RWPE1 (cell line): ENCODE results near the gene SUGT1.

Source experiments
- CTCF ChIA-PET: fragments of 350-600 bp; sonication (Branson Sonifier 250); formaldehyde crosslinking; extraction: SDS; loops from one replicate; lab custom pipeline; 2021; lab: Yijun Ruan, JAX
- POLR2A ChIA-PET: fragments of 400-600 bp; formaldehyde crosslinking; extraction: SDS; loops from one replicate; lab custom pipeline; 2020; ENCODE audit warnings: antibody characterized with exemption; ENCODE audit not compliant: low non-redundant PET; lab: Yijun Ruan, JAX
- DNase-seq: peaks from one replicate; pipeline ENCODE4 v3.0.0; 2012; ENCODE audit warnings: low spot score
- H3K27ac ChIP-seq: fragments of 450-650 bp; 2 replicates; pipeline ENCODE4 v1.5.1; 2017
- TF ChIP-seq, protein P1 (sequence below): fragments of 450-650 bp; conservative IDR thresholded peaks from 2 replicates; pipeline ENCODE4 v1.5.1; 2017; ENCODE audit warnings: low read depth, mild to moderate bottlenecking

The SUGT1 gene

DNA sequence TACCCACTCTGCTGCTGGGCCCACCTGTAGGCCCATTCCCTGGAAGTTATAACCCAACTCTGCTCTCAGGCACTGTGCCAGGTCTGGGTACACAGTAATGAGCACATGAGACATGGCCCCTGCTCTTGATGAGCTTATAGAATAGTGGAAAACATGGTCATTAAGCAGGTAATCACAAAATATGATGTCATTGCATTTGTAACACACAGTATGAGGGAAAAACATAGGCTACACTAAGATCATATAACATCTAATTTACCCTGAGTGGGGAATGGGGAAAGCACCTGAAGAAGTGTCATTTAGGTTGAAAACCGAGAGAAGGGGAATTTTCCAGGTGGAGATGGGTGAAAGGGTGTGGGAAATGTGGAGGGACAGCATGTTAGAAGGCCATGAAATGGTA lies 90.9 kb downstream of the SUGT1 start:
- POLR2A ChIA-PET = no interaction called here
- DNase-seq = no peak
- TF ChIP-seq, protein P1, sequence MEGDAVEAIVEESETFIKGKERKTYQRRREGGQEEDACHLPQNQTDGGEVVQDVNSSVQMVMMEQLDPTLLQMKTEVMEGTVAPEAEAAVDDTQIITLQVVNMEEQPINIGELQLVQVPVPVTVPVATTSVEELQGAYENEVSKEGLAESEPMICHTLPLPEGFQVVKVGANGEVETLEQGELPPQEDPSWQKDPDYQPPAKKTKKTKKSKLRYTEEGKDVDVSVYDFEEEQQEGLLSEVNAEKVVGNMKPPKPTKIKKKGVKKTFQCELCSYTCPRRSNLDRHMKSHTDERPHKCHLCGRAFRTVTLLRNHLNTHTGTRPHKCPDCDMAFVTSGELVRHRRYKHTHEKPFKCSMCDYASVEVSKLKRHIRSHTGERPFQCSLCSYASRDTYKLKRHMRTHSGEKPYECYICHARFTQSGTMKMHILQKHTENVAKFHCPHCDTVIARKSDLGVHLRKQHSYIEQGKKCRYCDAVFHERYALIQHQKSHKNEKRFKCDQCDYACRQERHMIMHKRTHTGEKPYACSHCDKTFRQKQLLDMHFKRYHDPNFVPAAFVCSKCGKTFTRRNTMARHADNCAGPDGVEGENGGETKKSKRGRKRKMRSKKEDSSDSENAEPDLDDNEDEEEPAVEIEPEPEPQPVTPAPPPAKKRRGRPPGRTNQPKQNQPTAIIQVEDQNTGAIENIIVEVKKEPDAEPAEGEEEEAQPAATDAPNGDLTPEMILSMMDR = no peak
- CTCF ChIA-PET = interaction anchor here (0.6 kb wide), 2 partner anchors 14 to 265 kb away, joined by 3 to 6 read pairs; no protein-coding TSS in a partner anchor
- H3K27ac ChIP-seq = no peak overlapping the region

DNA sequence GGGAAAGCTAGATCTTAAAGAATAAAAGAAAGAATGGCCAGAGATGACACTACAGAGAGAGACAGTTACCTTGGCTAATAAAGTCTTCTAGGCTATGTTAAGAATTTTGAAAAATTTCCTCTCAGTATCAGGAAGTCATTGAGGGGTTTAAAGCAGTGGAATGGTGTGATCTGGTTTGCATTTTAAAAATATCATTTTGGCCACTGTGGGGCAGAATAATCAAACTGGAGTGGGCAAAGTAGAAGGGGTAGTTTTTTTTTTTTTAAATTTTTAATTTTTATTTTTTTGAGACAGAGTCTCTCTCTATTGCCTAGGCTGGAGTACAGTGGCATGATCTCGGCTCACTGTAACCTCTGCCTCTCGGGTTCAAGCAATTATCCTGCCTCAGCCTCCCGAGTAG lies 91.4 kb downstream of the SUGT1 start:
- TF ChIP-seq, protein P1 = no peak
- ChIA-PET POLR2A (no interaction called here), CTCF (interaction anchor here (0.6 kb wide), 2 partner anchors 15 to 265 kb away, joined by 3 to 6 read pairs; no protein-coding TSS in a partner anchor)
- no peak overlapping the region for H3K27ac ChIP-seq
- no peak for DNase-seq

DNA sequence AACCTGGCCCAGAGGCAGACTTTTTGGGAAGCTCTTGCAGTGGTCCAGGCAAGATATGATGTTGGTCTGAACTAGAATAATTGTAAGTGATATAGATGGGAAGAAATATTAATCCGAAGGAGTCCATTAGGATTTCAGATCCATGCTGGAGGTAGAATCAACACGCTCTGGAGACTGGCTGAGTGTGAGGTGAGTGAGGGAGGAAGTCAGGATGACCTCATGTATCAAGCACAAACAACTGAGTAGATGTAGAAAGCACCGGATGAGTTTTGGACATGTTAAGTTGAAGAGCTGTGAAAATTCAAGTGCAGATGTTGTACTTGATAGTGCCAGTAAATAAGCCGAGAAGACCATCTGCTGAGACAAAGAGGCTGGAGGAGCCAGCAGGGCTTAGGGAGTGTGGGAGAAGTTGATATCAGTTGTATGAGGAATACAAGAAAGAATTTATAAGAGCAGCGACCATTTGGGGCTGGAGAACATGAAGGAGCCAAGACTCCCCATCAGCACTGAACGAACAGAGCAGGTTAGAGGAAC lies 92.3 kb downstream of the SUGT1 start:
- ChIA-PET POLR2A (no interaction called here), CTCF (no interaction called here)
- DNase-seq = no peak
- TF ChIP-seq, protein P1 = no peak
- no peak overlapping the region for H3K27ac ChIP-seq

DNA sequence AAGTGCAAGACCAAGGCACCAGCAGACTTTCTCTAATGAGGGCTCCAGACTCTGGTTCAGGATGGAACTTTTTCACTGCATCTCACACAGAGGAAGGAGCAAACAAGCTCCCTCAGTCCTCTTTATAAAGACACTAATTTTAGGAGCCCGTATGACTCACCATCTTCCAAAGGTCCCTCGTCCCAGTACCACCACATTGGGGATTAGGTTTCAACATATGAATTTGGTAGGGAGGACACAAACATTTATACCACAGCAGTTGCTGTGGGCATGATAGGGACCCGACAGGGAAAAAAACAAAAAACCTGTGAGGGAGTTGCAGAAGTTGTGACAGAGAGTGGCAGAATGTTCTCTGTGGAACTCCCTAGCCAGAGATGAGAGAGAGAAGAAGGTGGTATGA lies 93.5 kb downstream of the SUGT1 start:
- TF ChIP-seq, protein P1 = no peak
- POLR2A ChIA-PET = no interaction called here
- CTCF ChIA-PET = interaction anchor here (0.7 kb wide), 1 partner anchor 249 kb away, joined by 4 read pairs; no protein-coding TSS in a partner anchor
- no peak overlapping the region for H3K27ac ChIP-seq
- DNase-seq = no peak

DNA sequence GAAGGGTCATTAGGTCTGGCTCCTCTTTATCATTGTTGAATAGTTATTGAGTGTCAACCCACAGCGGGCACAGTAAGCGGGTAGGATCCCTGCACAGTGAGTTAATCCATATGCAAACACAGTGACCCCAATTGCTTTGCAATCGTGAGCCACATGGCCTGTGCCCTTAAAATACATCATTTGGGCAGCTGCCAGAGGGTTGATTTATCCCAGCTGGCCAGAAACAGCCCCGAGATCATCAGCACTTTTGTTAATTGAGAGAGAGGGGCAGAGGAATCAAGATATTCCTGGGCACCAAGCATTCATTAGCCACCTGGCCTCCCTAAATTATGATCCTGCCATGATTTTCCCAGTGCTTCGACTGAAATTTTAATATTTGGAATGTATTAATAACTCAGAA lies 96.8 kb downstream of the SUGT1 start:
- no peak for DNase-seq
- TF ChIP-seq, protein P1 = no peak
- CTCF ChIA-PET = interaction anchor here (0.6 kb wide), 1 partner anchor 96 kb away, joined by 3 read pairs; no protein-coding TSS in a partner anchor
- POLR2A ChIA-PET = no interaction called here
- no peak overlapping the region for H3K27ac ChIP-seq
